OCI-LY7 (cell line): Measurements from ENCODE around the gene RIN2. TPM values are rescaled to one million over a fixed set of nuclear protein-coding genes. Genes with fewer than 3 reads are reported as not detected.

Experiments used
- Bru-seq: library from RNA; stranded (reverse); fragments of 400-500 nt; gene quantifications from one replicate; lab custom pipeline; 2021; lab: Mats Ljungman, UMichigan
- BruChase-seq, 2 experiments: library from RNA; stranded (reverse); fragments of 400-500 nt; gene quantifications; one replicate each; lab custom pipeline; 2021; lab: Mats Ljungman, UMichigan
- BruUV-seq: library from RNA; stranded (reverse); fragments of 400-500 nt; replicated peaks from 2 replicates; lab custom pipeline; 2021; lab: Mats Ljungman, UMichigan
- CTCF ChIA-PET: fragments of 300-600 bp; sonication (Branson Sonifier 250); formaldehyde crosslinking; loops from one replicate; lab custom pipeline; 2022; ENCODE audit warnings: antibody characterized with exemption; ENCODE audit not compliant: unreplicated experiment; lab: Charles Lee
- POLR2A ChIA-PET: fragments of 300-600 bp; sonication (Branson Sonifier 250); formaldehyde crosslinking; loops from one replicate; lab custom pipeline; 2022; ENCODE audit warnings: antibody characterized with exemption; lab: Charles Lee
- DNase-seq: peaks from one replicate; pipeline ENCODE4 v3.0.0-alpha.2; 2015; ENCODE audit warnings: low spot score
- H2AFZ ChIP-seq: fragments of 200-600 bp; sonication (generic), shearing (Covaris generic); 2 replicates; pipeline ENCODE4 v1.6.1; 2014; ENCODE audit warnings: mild to moderate bottlenecking, antibody characterized with exemption, low read length, moderate library complexity
- H3K27ac ChIP-seq: fragments of 200-600 bp; sonication (generic); 2 replicates; pipeline ENCODE4 v1.5.1; 2014; ENCODE audit warnings: mixed run types, low read depth, mild to moderate bottlenecking, moderate library complexity, low read length, inconsistent platforms; ENCODE audit not compliant: poor library complexity, severe bottlenecking
- H3K36me3 ChIP-seq: fragments of 200-600 bp; sonication (generic); 2 replicates; pipeline ENCODE4 v1.6.1; 2014; ENCODE audit warnings: mild to moderate bottlenecking, antibody characterized with exemption, low read length, moderate library complexity, mixed read lengths; ENCODE audit not compliant: insufficient read depth
- H3K4me1 ChIP-seq: fragments of 200-600 bp; sonication (generic); 2 replicates; pipeline ENCODE4 v1.5.1; 2014; ENCODE audit warnings: mild to moderate bottlenecking, low read length; ENCODE audit not compliant: insufficient read depth, poor library complexity, severe bottlenecking
- H3K4me2 ChIP-seq: fragments of 200-600 bp; sonication (generic); 2 replicates; pipeline ENCODE4 v1.6.1; 2014; ENCODE audit warnings: mild to moderate bottlenecking, low read length
- H3K4me3 ChIP-seq: fragments of 200-600 bp; sonication (generic); 2 replicates; pipeline ENCODE4 v1.5.1; 2014; ENCODE audit warnings: mild to moderate bottlenecking, low read depth, low read length; ENCODE audit not compliant: poor library complexity, severe bottlenecking
- H3K79me2 ChIP-seq: fragments of 200-600 bp; sonication (generic); 2 replicates; pipeline ENCODE4 v1.6.1; 2016; ENCODE audit warnings: low read depth, mild to moderate bottlenecking, low read length, moderate library complexity, mixed read lengths; ENCODE audit not compliant: insufficient read depth
- H3K9me2 ChIP-seq: fragments of 200-600 bp; sonication (generic); 2 replicates; pipeline ENCODE4 v1.6.1; 2016; ENCODE audit warnings: mild to moderate bottlenecking, low read length, mixed read lengths; ENCODE audit not compliant: insufficient read depth
- H3K9me3 ChIP-seq: fragments of 200-600 bp; sonication (generic); 2 replicates; pipeline ENCODE4 v1.6.1; 2014; ENCODE audit warnings: mild to moderate bottlenecking, mixed run types, low read length, mixed read lengths
- H4K20me1 ChIP-seq: fragments of 200-600 bp; sonication (generic); 2 replicates; pipeline ENCODE4 v1.6.1; 2014; ENCODE audit warnings: mild to moderate bottlenecking, antibody characterized with exemption, low read length, moderate library complexity, mixed read lengths; ENCODE audit not compliant: insufficient read depth
- CTCF ChIP-seq: fragments of 200-600 bp; sonication (generic); conservative IDR thresholded peaks from 2 replicates; pipeline ENCODE4 v1.5.1; 2014; ENCODE audit warnings: mild to moderate bottlenecking, antibody characterized with exemption, low read length, moderate library complexity, mixed read lengths
- EZH2phosphoT487 ChIP-seq: fragments of 200-600 bp; sonication (generic); IDR thresholded peaks from 2 replicates; pipeline ENCODE4 v1.6.1; 2018; ENCODE audit warnings: low read depth, borderline replicate concordance, mild to moderate bottlenecking, mixed run types, antibody characterized with exemption, low read length, moderate library complexity, mixed read lengths
- intact Hi-C: fragments of 100-400 bp; cut with micrococcal nuclease; formaldehyde crosslinking; loops from one replicate; pipeline ENCODE4 v1.10.0; 2022; ENCODE audit not compliant: unreplicated experiment
- long read RNA-seq: library from polyadenylated mRNA; stranded (forward); transcript quantifications from one replicate; pipeline ENCODE4 v2.0.0, GENCODE V29; 2022
- total RNA-seq, 2 experiments: library from RNA; depleted of rRNA in 1 of 2; stranded (reverse); fragments of >200 nt in 1 of 2; shearing (Covaris generic) in 1 of 2; gene quantifications; 2 replicates each; pipeline ENCODE4 v1.2.3, GENCODE V29; 2014 to 2022

Gene RIN2, protein sequence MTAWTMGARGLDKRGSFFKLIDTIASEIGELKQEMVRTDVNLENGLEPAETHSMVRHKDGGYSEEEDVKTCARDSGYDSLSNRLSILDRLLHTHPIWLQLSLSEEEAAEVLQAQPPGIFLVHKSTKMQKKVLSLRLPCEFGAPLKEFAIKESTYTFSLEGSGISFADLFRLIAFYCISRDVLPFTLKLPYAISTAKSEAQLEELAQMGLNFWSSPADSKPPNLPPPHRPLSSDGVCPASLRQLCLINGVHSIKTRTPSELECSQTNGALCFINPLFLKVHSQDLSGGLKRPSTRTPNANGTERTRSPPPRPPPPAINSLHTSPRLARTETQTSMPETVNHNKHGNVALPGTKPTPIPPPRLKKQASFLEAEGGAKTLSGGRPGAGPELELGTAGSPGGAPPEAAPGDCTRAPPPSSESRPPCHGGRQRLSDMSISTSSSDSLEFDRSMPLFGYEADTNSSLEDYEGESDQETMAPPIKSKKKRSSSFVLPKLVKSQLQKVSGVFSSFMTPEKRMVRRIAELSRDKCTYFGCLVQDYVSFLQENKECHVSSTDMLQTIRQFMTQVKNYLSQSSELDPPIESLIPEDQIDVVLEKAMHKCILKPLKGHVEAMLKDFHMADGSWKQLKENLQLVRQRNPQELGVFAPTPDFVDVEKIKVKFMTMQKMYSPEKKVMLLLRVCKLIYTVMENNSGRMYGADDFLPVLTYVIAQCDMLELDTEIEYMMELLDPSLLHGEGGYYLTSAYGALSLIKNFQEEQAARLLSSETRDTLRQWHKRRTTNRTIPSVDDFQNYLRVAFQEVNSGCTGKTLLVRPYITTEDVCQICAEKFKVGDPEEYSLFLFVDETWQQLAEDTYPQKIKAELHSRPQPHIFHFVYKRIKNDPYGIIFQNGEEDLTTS
- not detected in 2 replicates for total RNA-seq (2014; rRNA removed; shearing (Covaris generic))
- not detected in 2 replicates for total RNA-seq (2022)
- percentile 6 among the genes with signal in this experiment for Bru-seq, nascent RNA
- BruChase-seq, experiment 1, labeled RNA remaining after a 6-hour chase = percentile 5 among the genes with signal in this experiment
- percentile 5 among the genes with signal in this experiment for BruChase-seq, experiment 2, labeled RNA remaining after a 2-hour chase
- long read RNA-seq = 0 reads

DNA sequence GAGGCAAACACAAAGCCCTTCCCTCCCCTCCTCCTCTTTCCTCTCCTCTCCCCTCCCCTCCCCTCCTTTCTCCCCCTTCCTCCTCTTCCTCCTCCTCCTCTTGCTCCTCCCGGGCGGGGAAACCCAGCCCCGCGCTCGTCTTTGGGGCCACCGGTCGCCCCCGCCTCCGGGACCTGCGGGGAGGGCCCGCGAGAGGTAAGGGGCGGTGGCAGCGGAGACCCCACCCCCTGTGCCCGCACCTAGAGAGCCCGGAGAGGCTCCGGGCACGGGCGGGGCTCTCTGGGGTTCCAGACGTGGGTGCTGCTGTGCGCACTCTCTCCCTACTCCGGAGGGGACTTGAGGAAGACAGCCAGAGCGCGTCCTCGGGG lies at the start of gene RIN2:
Gene RIN2 (plus strand): TSS at position 126 of the 368 bp plus-strand sequence. CDS start 131,344 bp downstream, outside the sequence.
- no peak for TF ChIP-seq EZH2phosphoT487
- no peak for TF ChIP-seq CTCF
- H3K4me3 ChIP-seq = no peak within 1 kb of the TSS
- H3K79me2 ChIP-seq = no peaks in the 10 kb centered on the region
- H3K36me3 ChIP-seq = no peaks in the 10 kb centered on the region
- ChIA-PET POLR2A (no interaction called here), CTCF (interaction anchor here (0.6 kb wide), 1 partner anchor 660 kb away, joined by 9 read pairs; no protein-coding TSS in a partner anchor)
- intact Hi-C loops = no loop called here
- no peaks in the 10 kb centered on the region for H3K4me1 ChIP-seq
- BruUV-seq = no TSS peak
- no peak for DNase-seq
- no peaks in the 10 kb centered on the region for H3K9me3 ChIP-seq
- H2AFZ ChIP-seq = no peak within 1 kb of the TSS
- no peaks in the 10 kb centered on the region for H4K20me1 ChIP-seq
- H3K9me2 ChIP-seq = no peaks in the 10 kb centered on the region
- no peak within 1 kb of the TSS for H3K4me2 ChIP-seq
- H3K27ac ChIP-seq = no peak within 1 kb of the TSS

DNA sequence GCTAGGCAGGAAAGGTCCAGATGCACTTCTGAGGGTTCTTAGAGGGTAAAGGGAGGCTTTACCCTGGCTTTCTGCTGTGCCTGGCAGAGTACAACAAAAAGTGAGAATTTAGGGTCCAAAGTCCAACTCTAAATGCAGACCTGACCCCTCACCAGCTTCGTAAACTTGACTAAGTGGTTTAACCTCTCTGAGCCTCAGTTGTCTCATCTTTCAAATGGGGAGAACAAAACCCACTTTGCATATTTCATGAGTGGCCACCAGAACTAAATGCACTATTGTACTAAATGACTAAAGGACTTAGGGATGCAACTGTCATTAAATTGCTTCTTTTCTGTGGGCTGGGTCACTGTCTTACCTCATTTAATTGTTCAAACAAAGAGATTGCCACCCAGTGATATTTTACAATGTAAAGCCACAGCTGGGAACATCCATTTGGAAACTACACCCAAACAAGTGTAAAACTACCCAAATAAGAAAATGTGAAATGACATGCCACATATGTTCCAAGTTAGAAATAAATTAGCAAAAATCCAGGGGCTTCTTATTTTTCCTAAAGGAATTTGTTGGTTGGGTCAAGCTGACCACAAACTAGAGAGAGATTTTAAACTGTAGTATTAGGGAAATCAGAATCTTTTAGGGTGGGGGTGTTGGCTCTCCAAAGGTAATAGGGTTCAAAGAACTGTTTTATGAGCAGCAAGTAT lies 48.3 kb upstream of the RIN2 start:
- H3K79me2 ChIP-seq = no peaks in the 10 kb centered on the region
- DNase-seq = no peak
- no peaks in the 10 kb centered on the region for H3K9me3 ChIP-seq
- TF ChIP-seq CTCF (no peak), EZH2phosphoT487 (no peak)
- H3K9me2 ChIP-seq = no peaks in the 10 kb centered on the region
- H3K27ac ChIP-seq = no peak overlapping the region
- no peak overlapping the region for H3K4me2 ChIP-seq
- H3K36me3 ChIP-seq = no peaks in the 10 kb centered on the region
- POLR2A ChIA-PET = no interaction called here
- intact Hi-C loops = no loop called here
- no TSS peak for BruUV-seq
- CTCF ChIA-PET = no interaction called here
- peaks cover 13% of the 10 kb centered on the region for H3K4me1 ChIP-seq
- no peak overlapping the region for H3K4me3 ChIP-seq
- no peak overlapping the region for H2AFZ ChIP-seq
- H4K20me1 ChIP-seq = no peaks in the 10 kb centered on the region
